GM21526 (cell line): Measurements from ENCODE around the gene RCVRN.

Experiments
- ATAC-seq: cut with Tn5 transposase; IDR thresholded peaks from one replicate; pipeline ENCODE4 v1.9.1; 2021; ENCODE audit warnings: moderate library complexity; ENCODE audit not compliant: unreplicated experiment, low FRiP score

Gene RCVRN

DNA sequence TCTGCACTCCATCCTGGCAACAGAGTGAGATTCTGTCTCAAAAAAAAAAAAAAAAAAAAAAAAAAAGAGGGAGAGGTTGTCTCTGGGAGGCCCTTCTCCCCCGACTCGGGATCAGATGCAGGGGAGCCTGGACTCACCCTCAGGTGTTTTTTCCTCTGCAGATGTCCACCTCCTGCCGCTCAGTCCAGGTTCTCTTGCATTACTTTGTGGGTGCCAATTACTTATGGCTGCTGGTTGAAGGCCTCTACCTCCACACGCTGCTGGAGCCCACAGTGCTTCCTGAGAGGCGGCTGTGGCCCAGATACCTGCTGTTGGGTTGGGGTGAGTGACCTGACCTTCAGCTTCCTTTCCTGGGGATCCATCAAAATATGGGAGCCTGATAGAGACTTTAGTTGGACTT is 45.3 kb downstream of the RCVRN start:
- no peak for ATAC-seq

DNA sequence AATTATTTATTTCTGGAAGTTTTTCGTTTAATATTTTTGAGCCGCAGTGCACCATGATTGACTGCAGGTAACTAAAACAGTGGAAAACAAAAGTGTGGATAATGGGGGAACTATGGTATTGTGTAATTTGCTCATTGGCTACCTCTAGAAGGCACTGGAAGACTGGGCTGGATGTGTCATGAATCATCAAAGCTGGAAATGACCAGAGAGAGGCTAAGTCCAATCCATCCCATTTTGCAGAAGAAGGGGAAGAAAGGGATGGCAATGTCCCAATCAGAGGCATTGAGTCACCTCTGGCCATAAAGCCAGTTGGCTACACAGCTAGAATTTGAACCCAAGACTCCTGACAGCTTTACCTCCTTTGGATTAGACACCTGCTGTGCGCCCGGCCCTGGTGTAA is 50.0 kb downstream of the RCVRN start:
- ATAC-seq = no peak

DNA sequence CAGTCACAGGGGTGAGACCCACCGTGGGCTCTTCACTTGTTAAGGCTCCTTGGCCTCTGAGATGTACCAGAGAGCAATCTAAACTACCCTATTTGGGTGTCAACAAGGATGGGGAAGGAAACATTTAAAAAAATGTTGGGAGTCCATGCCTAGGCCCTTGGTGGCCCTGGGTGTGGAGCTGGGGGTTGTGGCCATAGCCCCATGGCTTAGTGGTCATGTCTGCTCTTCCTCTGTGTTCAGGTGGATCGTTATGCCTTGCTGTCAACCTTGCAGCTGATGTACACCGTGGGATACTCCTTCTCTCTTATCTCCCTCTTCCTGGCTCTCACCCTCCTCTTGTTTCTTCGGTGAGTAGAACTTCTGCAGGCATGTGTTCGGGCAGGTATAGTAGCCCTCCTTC is 50.8 kb downstream of the RCVRN start:
- no peak for ATAC-seq

DNA sequence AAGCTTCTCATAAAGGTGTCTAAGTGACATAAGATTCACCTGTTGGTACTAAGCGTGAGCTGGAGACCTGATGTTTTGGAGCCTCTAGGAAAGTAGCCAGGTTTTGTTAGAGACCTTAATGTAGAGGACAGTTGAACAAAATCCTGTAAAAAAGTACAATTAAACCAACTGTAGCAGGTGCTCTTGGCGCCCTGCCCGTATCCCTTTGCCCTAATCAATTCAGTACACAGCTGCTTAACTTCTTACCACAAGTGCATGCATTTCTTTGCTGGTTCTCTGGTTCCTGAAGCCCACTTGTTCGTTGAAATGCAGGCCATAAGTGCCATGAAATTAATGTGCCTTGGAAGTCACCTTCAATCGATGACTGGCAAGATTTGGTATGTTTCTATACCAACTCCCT is 54.9 kb downstream of the RCVRN start:
- ATAC-seq = no peak
